Stimulated activated CD4-positive, alpha-beta T cell treated with anti-CD3 and anti-CD28 coated beads, TNF-alpha, amount 100 ng/mL, for 24 hours (primary cell): ENCODE results near the gene CYP2A13.
"Not testable (repeated sequence)": the region's sequence is repeated elsewhere in the genome, so short reads cannot be mapped to it uniquely, and the experiment has no call there.

ENCODE experiments used
- DNase-seq, 3 experiments: peaks; one replicate each; pipeline ENCODE4 v3.0.0-alpha.2; 2020; ENCODE audit warnings: low read depth in 3 of 3

The CYP2A13 gene

DNA sequence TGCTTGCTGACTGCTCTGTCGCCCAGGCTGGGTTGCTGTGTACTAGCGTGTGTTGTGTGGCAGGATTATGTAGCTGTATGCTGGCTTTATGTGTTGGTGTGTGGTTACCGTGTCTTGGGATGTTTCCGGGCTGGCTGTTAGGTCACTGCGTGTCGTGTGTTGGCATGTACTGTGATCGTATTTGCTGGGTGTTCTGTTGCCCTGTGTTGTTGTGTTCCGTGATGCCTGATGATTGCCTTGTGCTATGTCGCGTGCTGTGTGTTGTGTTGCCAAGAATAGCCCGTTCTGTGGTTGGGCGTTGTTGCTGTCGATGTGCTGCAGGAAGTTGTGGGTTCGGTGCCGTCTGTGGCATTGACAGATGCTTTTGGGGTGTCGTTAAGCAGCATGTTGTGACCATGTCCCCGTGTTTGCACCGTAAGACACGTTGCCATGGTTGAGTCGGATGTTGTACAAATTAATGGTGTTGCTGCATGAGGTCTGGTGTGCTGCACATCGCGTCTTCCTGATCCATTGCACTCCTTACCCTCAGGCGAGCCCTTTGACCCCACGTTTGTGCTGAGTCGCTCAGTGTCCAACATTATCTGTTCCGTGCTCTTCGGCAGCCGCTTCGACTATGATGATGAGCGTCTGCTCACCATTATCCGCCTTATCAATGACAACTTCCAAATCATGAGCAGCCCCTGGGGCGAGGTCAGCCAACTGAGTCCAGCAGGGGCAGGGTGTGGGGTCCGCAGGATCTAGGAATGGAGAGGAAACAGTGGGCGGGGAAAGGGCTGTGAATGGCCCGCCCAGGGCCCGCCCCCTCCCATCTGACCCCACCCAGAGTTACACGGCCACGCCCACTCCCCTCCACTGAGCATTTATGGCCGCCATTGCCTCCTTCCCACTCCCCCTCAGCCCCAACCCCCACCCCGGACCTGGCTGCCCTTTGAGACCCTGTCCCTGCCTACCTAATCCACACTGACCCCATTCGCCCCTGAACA, 33.0 kb downstream of the CYP2A13 start:
- DNase-seq: peak in 2 of 3 experiments; percentile 11 to 26

DNA sequence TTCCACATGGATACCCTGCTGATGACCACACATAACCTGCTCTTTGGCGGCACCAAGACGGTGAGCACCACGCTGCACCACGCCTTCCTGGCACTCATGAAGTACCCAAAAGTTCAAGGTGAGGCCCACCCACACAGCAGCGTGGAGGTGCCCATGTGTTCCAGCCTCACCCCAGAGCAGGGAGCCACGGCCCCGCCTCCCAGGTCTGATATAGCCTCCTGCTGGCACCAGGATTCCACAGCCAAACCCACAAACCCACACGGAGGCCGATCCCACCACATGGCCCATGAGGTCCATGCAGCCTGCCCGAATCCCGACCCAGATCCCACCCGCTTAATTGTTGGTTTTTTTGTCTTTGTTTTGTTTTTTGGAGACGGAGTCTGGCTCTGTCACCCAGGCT, 34.6 kb downstream of the CYP2A13 start:
- DNase-seq: not testable (repeated sequence)

DNA sequence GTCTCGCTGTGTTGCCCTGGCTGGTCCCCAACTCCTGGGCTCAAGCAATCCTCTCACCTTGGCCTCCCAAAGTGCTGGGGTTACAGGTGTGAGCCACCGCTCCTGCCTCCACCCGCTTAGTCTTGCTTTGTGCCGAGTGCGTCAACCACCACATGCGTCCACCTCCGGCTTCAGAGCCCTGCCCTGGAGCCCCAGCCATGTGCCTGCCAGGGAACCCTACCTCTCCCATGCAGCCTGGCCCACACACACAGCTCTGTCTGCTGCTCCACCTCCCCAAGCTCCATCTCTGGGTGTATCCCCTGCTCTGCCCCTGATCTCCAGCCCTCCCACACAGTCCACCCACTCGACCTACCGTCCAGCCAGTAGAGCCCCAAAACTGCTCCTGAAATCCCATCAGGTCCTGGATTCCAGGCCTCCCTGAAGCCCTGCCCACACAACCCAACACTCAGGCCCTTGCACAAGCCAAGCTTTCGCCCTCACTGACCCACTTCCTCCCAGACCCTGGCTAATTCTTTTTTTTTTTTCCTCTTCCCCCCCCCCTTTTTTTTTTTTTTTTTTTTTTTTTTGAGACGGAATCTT, 35.6 kb downstream of the CYP2A13 start:
- no peak for DNase-seq

DNA sequence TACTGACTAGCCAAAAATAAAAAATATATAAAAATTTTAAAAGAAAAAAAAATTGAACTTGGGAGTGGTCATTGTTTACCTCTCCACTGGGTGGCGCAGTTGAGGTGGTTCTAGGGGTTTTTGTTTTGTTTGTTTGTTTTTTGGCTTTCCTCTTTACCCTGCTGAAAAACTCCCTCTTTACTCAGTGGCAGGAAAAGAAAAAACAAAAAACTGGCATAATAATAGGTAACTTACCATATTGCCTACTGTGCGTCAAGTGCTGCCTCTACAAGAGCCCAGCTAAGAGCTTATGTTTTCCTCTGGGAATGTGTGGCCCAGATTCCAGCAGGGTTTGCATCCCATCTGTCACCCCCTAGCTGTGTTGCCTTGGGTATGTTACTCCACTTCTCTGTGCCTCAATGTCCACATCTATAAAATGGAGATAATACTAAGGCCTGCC, 38.5 kb downstream of the CYP2A13 start:
- peak in 2 of 3 experiments; percentile 20 to 25 for DNase-seq

DNA sequence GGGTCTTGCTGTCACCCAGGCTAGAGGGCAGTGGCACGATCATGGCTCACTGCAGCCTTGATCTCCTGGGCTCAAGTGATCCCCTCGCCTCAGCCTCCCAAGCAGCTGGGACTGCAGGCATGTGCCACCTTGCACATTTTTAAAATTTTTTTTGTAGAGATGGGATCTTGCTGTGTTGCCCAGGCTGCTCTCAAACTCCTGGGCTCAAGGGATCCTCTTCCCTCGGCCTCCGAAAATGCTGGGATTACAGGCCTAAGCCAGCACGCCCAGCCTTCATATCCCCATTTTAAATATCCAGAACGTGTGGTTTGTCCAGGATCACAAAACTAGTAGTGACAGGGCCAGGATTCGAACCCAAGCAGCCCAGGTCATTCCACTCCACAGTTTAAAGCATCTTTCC, 39.1 kb downstream of the CYP2A13 start:
- not testable (repeated sequence) for DNase-seq

DNA sequence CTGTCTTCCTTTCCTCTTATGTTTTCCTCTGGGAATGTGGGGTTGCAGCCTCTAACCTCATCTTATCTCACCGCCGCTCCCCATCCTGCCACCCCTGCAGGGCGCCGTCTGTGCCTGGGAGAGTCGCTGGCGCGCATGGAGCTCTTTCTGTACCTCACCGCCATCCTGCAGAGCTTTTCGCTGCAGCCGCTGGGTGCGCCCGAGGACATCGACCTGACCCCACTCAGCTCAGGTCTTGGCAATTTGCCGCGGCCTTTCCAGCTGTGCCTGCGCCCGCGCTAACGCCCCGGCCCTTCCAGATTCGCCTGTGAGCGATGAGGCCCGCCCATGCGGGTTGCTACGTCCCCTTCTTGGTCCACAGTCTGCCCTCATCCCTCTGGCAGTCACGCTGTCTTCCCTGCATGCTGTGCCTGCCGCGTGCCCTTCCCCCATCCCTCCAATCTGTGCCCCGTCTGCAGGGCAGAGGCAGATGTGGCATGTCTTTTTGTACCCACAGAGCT, 39.6 kb downstream of the CYP2A13 start:
- peak; percentile 59 to 82 (median 80) for DNase-seq

DNA sequence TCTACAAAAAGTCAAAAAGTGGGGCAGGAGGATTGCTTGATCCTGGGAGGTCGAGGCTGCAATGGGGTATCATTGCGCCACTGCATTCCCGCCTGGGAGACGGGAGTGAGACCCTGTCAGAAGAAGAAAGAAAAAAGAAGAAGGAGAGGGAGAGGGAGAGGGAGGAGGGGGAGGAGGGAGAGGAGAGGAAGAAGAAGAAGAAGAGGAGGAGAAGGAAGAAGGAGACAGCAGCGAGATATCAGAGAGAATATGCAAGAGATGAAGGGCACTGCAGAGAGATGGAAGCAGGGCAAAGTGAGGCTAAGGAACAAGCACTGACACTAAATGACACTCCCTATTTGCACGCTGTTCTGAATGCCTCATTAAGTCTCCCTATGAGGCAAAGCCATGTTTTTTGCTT, 40.4 kb downstream of the CYP2A13 start:
- no peak for DNase-seq

DNA sequence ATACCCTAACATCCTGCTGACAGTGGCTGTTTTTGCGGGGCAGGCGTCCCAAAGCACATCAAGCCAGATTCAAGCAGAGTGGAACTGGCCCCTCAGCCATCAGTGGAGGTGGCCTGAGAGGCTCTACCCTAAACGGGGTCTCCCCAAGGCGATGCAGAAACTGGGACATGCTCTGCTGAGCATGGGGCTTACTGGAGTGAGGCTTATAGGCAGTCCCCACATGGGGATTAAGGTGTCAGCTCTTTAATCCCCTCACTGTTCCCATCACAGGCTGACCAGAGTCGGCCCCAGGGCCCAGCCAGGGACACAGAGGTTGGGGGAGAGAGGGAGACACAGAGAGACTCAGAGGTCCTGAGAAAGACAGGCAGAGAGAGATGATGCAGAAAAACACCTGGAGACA, 42.9 kb downstream of the CYP2A13 start:
- DNase-seq: no peak

DNA sequence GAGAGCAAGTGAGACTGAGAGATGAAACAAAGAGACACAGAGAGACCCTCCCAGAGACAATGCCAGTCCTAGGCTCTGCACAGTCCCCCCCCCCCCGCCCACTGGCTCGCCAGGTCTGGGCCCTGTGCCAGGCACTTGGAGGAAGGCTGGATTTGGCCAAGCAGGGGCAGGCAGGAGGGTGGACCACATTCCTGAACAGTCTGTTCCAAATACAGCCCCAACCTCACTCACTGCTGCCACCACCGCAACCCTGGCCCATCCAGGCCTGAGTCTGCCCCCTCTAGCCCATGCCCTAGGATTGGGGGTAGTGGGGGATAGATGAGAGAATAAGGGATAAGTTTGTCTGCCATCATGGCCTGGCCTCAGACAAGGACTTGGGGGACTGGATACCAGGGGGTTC, 45.0 kb downstream of the CYP2A13 start:
- no peak for DNase-seq

DNA sequence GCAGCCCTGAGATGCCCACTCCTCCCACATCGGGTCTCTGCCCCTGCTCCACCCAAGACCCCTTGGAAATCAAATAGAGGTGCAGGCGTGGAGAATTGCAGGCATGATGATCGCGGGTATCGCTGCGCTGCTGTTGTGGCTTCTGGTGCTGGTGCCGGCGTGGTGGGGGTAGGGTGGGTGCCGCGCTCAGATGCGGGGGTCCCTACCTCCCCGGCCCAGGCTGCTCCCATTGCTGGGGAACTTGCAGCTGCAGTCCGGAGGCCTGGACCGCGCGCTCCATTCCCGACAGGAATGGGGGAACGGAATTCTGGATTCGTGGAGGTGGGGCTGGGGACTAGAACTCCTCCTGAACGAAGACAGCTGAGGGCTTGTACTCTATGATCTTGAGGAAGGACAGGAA, 46.4 kb downstream of the CYP2A13 start:
- DNase-seq: no peak

DNA sequence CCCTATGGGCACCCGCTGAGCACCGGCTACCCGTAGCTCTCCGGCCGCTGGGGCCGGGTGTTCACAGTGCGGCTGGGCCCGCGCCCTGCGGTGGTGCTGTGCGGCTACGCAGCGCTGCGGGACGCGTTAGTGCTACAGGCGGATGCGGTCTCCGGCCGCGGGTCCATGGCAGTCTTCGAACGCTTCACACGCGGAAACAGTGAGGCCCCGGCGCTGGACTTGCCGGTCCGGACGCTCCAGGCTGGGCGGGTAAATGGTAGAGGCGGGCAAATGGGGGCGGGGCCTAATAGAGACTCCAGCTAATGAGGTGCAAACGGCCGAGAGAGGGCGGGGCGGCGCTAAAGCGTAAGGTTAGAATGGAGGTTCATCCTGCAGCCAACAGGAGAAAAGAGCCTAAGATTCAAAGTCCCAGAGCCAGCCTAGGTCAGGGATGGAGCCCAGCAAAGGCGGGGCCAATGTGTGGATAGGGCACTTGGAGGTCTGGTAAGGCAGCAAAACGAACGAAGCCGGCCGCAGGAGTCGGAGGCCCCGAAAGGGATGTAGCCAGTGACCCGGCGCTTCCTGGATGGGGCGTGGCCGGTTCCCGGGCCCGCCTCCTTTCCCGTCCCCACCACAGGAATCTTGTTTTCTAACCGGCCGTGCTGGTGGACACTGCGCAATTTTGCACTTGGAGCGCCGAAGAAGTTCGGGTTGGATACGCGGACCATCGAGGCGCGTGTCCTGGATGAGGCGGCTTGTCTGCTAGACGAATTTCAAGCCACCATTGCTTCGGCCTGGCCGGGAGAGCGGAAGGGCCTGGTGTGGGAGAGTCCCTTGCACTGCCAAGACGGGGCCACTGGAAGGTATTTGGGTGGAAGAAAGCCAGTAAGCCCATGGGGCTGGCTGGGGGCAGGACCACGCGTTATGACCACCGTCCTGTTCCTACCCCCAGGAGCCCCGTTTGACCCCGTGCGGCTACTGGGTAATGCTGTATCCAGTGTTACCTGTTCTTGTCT, 47.4 kb downstream of the CYP2A13 start:
- peak in 2 of 3 experiments; percentile 13 to 56 for DNase-seq

DNA sequence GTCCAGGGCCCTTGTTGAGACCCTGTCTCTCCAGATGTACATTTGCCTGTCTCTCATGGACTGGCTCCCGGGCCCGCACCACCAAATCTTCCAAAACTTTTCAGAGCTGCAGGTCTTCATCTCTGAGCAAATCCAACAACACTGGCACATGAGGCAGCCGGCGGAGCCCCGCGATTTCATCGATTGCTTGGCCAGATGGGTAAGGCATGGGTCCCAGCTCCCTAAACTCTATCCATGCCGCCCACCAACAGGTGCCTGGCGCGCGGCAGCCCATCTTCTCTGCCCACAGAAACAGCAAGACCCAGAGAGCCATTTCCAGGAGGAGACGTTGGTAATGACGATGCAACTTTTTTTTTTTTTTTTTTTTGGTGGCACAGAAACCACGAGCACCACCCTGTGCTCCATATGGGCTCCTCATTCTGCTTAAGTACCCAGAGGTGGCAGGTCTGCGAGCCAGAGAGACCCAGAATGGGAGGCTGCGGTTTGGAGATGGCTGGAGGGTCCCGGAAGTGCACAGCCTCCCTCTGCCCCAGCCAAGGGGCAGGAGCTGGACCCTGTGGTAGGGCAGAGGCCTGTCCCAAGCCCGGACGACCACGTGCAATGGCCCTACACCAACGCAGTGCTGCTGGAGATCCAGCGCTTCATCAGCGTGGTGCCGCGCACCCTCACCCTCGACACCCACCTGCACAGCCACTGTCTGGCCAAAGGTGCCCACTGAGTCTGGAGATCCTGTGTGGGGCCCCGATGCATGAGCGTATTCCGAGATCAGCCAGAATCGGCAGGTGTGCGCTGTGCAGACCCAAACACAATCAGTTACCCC, 48.6 kb downstream of the CYP2A13 start:
- no peak for DNase-seq

DNA sequence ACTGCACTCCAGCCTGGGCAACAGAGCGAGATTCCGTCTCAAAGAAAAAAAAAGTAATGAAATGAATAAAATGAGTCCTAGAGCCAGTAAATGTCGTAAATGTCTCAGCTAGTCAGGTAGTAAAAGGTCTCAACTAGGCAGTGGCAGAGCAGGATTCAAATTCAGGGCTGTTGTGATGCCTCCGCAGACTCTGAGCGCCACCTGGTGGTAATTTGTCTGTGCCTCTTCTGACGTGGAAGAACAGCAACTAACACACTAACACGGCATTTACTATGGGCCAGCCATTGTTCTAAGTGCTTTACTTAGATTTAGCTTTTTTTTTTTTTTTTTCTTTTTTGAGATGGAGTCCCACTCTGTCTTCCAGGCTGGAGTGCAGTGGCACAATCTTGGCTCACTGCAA, 56.2 kb downstream of the CYP2A13 start:
- DNase-seq: peak; percentile 72 to 86 (median 79)
